Right renal pelvis (tissue), 4 donors: ENCODE data around the gene ADCY3. TPM values are rescaled to one million over a fixed set of nuclear protein-coding genes. Genes with fewer than 3 reads are reported as not detected.

ENCODE experiments used
- DNase-seq, 4 donors: peaks; one replicate each; pipeline ENCODE4 v3.0.0-alpha.2; 2013; ENCODE audit warnings: low read depth in 4 of 4, low spot score in 3 of 4, missing footprints in 1 of 4
- polyA plus RNA-seq, 4 donors: library from polyadenylated mRNA; unstranded; fragments of 120-200 nt; gene quantifications; one replicate each; pipeline ENCODE4 v1.2.1, GENCODE V29; 2013; ENCODE audit not compliant: insufficient read length in 4 of 4

The ADCY3 gene
- polyA plus RNA-seq, 4 donors = 19.6 to 27.0 (median 23.4) TPM

DNA sequence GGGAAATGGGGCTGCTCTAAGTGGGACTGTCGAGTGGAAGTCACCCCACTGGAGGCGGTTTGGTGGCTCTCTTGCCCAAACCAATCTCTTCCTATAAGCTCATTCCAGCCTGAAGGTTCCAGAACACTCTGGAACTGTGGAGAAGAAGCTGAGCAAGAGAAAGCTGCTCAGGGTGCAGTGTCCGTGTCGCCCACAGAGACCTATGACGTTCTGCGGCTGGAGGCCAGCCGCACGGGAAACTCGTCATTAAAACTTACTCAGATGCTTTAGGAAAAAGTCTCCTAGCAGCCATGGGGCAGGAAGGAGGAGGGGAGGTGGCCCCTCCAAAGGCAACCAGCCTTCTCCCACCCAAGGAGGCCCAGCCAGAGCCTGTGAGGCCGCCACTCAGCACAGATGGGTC lies 41.7 kb downstream of the ADCY3 start:
- no peak for DNase-seq

DNA sequence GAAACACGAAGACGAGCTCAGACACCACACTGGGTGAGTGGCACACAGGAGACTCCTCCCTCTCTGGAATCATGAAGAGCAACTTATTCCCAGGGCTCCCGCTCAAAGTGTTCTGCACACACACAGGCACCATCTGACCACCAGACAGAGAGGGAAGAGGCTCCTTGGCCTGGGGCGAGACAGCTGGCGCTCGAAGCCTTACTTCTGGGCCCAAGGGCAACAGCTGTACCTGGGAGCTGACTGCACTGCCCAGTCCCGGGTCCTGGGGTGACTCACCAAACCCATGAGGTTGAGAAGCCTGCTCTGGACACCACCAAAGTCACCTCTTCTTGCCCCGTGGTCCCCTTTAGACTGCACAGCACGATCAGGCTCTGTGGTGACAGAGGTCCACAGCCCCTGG lies 42.4 kb downstream of the ADCY3 start:
- DNase-seq = no peak

DNA sequence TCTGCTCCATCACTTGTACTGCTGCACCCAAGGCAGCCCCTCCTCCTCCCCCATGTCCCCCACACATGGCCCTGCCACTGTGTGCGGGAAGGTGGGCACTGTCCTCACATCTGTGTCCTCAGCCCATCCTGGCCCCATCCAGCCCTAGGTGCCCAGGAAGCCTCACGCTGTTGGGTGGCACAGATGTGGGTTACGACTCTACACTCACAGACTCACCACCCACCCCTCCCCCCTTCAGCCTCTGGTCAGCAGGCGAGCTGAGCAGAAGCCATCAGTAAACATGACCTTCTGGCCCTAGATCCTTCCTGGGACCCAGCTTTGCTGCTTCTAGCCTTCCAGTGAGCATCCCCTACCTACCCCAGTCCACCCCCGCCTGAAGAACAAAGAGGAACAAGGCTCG lies 43.0 kb downstream of the ADCY3 start:
- DNase-seq = no peak

DNA sequence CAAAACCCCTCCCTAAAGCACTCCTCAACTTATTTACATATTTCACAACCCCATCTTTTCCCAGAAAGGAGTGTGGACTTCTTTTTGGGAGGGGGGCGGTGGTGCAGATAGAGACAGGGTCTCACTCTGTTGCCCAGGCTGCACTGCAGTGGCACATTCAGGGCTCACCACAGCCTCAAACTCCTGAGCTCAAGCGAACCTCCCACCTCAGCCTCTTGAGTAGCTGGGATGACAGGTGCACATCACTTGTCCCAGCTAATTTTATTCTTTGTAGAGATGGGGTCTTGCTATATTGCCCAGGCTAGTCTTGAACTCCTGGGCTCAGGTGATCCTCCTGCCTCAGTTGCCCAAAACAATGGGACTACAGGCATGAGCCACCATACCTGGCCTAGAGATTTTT lies 44.1 kb downstream of the ADCY3 start:
- no peak for DNase-seq

DNA sequence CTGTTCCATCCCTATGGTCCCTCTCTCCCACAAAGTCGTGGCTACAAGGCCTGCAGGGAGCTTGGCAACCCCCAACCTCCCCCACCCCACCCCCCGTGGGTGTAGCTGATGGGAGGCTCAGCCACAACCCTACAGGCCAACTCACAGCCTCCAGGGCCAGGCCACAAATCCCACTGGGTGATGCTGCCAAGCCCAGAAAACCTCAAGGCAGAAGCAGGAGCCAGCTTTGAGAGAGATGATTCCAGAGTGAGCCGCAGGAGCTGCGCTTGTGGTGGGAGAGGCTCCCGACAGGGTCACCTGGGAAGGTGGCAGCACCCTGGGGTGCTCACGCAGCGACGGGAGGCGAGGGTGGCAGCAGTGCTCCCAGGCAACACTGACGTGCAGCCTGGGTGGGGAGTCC lies 44.8 kb downstream of the ADCY3 start:
- no peak for DNase-seq

DNA sequence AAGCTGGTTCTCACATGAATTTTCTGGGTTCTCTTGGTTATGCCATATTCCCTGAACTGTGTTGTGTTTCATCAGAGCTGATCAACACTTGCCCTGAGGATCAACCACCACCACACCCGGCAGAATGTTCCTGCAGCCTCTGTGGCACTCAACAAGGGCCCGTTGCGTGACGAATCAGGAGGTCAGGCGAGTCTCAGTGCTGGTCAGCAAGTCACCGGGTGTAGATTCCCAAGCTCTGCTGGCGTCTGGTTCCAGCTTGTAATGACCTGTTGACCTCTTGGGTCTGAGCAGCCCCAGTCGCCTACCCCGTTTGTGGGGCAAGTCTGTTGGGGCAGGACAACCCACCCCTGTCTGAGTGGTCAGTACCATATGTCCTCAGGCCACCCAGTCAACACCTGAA lies 46.0 kb downstream of the ADCY3 start:
- no peak for DNase-seq

DNA sequence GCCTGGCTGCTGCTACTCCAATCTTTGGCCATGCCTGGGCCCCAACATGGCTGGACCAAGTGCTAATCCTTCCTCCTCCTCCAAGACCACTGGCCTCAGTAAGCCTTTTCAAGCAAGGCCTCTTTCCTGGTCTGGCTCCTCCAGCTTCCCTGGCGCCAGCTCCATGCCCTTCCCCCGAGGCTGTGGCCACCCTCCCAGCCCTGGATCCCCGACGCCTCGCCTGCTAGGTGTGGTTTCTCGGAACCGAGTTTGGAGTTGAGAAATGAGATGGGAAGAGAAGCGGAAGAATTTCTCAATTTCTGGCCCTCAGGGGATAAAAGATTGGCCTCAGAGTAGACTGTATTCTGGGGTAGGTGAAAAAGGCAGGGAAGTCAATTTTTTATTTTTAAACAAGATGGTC lies 46.4 kb downstream of the ADCY3 start:
- DNase-seq = no peak

DNA sequence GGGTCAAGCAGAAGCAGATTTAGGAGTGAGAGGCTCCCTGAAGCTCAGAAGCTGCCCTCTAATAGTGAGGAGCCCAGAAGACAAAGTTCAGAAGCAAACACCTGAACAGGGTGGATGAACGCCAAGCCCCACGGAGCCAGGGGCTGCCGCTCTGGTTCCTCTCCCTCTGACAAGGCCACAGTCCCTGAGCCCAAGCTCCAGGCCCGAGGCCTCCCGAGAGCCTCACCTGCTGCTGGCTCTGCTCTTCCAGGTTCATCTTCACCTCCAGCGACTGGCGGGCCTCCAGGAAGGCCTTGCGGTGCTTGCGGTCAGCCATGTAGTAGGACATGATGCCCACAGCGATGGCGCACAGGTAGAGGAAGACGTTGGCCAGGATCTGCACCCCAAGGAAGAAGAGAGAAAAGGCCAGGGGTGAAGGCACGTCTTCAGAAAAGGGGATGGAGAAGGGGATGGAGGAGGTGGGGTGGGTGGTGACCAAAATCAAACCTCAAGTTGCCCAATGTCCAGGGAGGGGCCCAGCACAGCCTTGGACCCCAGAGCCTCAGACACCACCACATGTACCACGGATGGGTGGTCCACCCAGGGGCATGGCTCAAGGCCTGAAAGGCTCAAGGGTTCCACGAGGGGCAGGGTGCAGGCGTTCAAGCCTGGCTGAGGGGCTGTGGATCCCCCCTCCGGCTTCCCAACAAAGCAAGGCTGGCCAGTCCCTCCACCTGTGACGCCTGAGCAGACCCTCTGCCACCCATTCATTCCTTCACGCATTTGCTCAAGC lies 47.5 kb downstream of the ADCY3 start:
- DNase-seq = no peak

DNA sequence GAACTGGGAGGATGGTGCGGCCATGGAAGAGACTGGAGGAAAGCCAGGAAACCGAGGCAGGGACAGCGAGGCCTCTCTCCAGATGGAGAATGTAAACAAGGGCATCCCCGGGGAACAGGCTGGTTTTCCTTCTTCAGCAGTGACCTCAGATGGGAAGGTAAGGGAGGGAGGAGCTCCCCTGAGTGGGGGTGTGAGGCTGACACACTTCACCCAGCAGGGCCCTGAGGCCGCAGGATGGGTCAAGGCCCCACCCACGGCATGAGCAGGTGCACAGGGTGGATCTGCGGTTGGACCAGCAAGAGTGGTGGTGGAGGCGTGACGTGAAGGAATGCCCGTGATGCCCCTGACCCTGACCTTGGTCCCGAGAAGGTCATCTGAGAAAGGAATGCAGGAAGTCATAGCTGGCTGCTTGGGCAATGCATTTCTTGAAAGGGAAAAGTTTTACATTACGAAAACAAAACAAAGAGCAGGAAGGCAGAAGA lies 48.1 kb downstream of the ADCY3 start:
- DNase-seq = no peak

DNA sequence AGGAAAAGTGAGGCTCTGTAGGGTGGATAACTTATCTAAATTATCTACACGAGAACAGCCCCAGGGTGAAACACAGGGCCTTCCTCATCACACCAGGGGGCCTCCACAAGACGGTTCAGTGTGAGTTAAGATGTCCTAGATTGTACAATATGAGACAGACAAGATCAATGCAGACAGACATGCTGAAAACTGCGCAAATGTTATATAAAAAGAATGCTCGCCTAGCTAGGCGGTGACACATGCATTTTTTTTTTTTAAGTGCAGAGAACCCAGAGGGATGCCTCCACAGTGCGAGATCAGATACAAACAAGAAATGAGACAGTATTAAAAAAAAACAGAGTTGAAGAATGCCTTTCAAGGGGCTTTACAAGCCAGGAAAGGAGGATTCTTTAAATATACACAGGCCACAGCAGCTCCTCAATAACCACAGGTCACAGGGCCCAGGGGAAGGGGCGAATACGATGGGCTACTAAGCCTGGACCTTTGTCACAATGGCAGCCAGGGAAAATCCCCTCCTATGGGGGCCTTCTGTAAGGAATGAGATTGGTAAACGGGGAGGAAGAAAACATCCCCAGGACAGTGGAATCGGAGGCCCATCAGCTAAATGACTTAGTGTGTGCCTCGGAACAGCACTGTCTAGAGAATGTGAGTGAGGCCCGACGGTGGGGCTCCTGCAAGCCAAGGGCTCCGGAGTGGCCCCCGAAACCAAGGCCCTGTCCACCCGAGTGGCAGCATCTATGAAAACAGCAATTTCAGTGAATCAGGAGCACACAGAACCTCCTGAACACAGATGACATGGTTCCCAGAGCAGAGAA lies 48.9 kb downstream of the ADCY3 start:
- DNase-seq = no peak

DNA sequence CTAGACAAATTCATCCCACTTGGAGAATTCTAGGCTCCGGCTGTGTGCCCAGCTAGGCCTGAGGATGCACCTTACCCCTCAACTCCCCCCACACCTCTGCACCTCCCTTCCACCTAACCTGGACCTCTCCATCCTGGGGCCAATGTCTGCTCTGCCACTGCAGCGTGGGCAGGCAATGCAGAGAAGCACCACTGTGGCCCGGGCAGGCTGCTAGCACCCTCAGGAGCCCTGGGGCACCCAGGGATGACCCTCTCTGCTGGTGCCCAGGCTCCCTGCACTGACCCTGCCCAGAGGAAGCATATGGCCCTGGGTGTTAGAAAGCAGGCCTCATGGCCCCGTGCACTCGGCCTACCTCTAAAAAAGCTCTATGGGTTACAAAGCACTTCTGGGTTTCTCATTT lies 49.6 kb downstream of the ADCY3 start:
- DNase-seq = no peak

DNA sequence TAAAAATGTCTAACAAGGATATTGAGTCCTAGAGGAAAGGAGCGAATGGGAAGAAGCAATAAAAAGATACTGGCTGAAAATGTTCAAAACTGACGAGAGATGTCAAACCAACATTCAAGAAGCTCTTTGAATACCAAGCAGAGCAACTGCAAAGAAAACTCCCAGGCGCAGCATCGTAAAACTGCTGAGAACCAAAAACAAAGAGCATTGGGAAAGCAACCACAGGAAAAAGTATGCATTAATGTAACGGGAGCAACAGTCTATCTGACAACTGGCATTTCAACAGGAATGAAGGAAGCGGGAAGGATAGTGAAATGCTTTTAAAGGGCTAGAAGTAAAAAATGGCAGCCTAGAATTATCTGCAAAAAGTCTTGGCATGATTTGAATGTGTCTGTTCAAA lies 53.1 kb downstream of the ADCY3 start:
- DNase-seq = no peak

DNA sequence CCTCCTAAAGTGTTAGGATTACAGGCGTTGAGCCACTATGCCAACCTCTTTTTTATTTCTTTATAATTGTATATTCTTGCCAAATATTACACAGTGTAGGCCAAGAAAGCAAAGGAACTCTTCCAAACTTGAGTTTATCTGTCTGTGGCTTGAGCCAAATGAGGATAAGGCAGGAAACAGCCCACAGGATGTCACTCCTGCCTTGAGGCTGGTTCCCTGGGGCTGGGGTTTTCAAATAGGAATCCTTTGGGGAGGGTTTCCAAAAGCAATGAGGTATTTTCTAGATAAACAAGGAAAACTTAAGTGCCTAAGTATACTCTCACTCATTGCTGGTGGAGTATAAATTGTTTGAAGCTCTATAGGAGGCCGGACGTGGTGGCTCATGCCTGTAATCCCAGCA lies 56.4 kb downstream of the ADCY3 start:
- DNase-seq = no peak

DNA sequence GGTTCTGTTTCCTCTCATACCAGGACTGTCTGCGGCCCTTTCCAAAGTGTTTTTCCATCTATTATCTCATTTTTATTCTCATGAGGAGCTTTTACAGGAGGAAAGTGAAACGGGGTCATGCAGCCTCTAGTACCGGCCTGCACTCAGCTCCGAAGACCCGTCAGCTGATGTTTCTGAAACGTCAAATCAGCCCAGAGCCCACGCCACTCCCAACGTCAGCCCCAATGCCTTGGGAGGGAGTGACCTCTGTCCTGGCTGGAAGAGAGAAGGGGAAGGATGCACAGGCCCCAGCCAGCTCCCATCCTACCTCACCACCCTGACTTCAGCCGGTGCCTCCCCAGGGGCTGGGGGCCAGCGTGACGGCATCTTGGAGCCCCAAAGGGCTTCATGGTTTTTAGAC lies 58.5 kb downstream of the ADCY3 start:
- no peak for DNase-seq

DNA sequence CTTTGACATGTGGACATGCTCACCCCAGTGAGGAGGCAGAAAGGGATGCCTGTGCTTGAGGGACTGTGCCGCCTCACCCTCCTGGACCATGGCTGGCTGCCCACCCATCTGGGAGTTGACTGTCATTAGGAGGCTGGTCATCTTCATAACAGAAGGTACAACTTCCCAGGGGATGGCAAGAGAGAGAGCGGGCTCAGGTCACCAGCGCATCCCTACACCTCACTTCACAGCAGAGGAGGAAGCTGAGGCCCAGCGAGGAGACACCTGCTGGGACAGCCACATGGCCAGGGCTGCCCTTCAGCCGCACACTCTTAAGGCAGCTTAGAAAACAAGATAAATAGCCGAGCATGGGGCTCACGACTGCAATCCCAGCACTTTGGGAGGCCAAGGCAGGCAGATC lies 59.4 kb downstream of the ADCY3 start:
- no peak for DNase-seq

DNA sequence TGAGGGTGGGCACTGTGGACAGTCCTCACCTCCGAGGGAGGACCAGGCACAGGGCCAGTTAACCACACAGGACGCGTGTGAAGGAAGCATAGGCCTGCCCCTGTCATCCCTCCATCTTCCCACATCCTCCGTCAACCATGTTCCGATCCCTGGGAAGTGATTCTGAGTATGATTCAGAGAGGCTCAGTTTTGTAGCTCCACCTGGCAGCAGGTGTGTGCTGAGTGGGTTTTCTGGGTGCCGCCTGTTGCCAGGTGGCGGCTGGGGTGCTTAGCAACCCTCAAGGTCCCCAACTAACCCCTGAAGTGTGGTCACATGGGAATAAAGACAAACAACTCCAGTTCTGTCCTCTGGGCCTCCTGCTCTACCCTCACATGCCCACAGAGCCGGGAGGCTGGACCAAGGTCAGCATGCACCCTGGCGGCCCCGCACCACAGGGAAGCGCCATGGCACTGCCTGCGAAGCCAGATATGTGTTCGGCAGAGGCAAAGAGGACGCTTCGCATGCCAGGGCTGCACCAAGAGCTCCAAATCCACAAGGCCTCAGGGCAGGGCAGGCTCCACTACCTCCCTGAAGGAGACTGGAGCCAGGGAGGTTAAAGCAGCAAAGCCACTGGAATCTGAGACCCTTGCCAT lies 60.0 kb downstream of the ADCY3 start:
- no peak for DNase-seq

DNA sequence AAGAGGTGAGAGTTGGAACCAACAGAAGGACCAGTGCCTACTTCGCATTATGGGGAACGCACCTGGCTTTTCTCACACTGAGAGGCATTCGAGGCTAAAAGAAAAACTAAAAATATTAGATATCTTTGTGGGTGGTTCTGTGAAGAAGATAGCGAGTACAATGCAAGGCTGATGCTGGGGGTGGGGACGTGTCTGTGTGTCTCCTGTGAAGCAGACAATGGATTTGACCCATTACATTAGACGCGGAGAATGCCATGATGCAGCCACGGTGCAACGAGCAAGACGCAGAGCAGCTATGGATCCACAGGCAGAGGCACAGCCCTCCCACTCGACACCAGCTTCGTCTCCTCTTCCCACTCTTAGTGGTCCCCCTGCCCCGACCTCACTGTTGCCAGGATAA lies 61.0 kb downstream of the ADCY3 start:
- no peak for DNase-seq

DNA sequence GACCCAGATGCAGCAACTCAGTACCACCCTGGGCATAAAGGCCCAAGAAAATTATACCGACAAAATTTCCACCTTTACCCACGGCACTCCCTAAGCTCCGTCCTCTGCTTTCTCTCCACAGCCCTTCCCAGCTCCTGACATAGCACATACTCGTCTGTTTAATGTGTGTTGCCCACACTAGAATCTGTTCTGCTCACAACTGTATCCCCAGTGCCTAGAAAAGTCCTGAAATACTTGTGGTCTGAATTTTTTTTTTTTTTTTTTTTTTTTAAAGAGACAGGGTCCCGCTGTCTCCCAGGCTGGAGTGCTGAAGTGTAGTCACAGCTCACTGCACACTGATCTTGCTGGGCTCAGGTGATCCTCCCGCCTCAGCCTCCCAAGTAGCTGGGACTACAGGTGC lies 62.3 kb downstream of the ADCY3 start:
- no peak for DNase-seq

DNA sequence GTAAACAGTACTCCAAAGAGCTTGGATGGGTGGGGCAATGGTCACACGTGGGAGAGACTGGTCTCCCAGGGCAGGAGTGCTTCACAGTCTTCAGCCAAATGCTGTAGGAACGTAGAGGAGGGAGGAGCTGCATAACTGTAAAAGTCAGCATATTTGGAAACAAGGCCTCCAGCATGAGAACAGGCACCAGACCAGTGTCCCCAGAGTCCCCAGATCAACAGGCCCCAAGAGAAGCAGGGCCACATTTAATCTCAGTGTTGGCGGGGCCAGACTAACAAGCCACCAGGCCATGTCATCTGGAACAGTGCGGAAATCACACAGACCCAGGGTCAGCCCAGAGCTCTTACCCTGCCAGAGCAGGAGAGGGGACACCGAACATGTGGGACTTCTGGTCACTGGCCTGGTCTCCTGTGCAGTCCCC lies 63.2 kb downstream of the ADCY3 start:
- DNase-seq = no peak

DNA sequence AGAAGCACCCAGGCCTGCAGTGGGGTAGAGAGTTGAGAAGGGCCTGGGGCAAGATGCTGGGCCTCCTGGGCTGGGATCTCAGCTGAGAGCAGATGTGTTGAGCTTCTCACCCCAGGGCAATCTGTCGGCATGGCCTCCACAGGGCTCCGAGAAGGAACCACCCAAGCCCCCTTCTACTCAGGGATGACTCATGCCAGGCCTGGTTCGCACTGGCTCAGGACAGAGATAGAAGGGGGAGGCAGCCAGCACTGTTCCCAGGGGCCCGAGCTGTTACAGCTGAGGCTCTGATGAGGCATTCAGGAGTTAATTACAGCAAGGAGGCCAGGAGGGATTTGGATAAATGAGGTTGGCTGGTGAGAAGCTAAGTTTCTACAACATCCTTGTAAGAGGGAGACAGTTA lies 64.3 kb downstream of the ADCY3 start:
- no peak for DNase-seq

DNA sequence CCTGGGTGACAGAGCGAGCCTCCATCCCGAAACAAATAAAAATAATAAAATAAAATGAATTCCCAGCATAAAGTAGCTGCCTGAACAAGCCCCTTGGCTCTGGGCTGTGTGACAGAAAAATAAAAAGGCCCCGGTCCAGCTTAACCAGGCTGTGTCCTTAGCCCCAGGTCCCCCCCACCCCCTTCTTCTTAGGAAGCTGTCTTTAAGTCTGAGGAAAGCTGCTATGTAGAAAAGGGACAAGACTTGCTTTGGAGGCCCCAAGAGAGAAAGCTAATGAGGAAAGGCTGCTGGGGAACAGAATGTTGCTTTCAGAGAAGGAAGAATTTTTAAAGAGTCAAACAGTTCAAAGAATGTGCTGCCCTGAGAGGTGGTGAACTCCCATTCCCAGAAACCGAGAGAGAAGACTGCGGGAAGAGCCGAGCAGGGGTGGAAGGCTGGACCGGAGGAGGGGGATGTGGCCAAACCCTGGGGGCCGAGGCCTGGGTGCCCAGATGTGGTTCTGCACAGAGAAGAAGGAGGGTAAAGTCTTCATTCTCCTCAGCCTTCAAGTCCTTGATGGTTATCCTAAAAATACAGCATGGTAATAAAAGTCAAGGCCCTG lies 64.9 kb downstream of the ADCY3 start:
- peak in 1 of 4 donors; percentile 30 for DNase-seq
